Measurements from ENCODE around the gene USP34.

Gene USP34

DNA sequence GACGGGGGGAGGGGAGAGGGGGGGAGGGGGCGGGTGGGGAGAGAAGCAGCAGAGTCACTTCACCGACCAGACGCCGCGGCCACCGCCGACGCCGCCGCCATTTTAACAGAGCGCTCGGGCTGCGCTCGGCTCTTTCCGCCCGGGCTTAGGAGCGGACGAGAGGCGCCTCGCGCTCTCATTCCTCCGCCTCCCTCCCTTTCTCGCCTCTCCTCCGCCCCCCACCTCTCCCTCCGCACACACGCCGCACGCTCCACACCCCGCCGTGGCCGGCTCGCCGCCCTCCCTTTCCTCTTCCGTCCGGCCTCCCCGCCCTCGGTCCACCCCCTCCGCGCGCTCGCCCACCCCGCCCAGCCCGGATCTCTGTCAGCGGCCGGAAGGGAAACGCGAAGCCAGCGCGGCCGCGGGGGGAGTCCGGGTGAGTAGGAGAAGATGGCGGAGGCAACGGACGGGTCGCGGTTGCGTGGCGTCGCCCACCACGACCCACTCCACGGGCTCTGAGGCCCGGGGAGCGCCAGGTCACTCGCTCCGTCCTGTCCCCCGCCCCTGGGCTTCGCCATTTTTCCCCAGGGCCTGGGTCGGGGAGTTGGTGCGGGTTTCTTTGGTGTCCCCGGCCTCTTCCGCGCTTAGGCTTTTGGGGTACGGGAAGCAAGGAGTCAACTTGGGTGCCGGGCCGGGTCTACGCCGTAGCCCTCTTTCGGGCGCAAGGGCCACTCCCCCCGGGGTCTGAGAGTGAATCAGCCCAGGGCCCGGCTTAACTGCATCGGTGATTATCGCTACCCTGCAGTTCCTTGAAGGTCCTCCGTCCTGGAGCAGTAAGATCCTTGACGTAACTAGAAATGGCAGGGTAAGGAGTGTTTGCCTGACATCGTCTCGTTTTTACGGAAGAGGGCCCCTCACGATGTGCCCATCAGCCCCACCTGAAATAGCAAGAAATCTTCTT, at the start of gene USP34:
USP34 (minus strand) TSS at position 123 of the 940 bp plus-strand sequence. CDS start 395 bp downstream, outside the sequence.
- TF ChIP-seq CTCF (IDR thresholded peaks at IDR 0.05; ENCODE audit: low read length, missing control alignments) = no peak
- H3K4me3 ChIP-seq (replicated peaks; ENCODE audit: low read depth, low read length) = peak within 1 kb of the TSS; percentile 94

DNA sequence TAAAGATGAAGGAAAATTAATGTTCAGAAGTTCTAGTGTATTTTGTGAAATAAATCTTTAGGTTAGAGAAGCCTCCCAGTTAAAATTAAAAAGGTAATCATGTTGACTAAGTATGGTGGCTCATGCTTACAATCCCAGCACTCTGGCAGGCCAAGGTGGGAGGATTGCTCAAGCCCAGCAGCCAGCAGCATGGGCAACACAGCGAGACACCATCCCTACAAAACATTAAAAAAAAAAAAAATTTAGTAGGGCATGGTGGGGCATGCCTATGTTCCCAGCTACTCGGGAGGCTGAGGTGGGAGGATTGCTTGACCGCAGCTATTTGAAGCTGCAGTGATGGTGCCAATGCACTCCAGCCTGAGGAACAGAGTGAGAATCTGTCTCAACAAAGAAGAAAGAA, 49.4 kb upstream of the USP34 start:
- no peak for DNase-seq (ENCODE audit: low read depth)
- no peak overlapping the region for H3K4me3 ChIP-seq (replicated peaks; ENCODE audit: low read depth, low read length)
- no peak for TF ChIP-seq CTCF (IDR thresholded peaks at IDR 0.05; ENCODE audit: low read length, missing control alignments)

More for the DNA sequence above, at the start of gene USP34:
- DNase-seq (ENCODE audit: low read depth) = peak; percentile 97

DNA sequence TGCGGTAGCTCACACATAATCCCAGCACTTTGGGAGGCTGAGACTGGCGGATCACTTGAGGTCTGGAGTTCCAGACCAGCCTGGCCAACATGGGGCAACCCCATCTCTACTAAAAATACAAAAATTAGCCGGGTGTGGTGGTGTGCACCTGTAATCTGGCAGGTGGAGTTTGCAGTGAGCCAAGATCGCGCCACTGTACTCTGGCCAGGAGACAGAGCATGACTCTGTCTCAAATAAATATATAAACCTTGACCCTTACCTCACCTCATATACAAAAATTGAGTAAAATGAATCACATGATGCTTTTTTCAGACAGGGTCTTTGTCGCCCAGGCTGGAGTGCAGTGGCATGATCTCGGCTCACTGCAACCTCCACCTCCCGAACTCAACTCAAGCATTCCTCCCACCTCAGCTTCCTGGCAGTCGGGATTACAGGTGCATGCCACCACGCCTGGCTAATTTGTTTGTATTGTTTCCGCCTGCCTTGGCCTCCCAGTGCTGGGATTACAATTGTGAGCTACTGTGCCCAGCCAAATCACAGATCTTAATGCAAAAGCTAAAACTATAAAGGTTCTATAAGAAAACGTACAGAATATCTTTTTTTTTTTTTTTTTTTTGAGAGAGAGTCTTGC, 42.0 kb upstream of the USP34 start:
- no peak for TF ChIP-seq CTCF (IDR thresholded peaks at IDR 0.05; ENCODE audit: low read length, missing control alignments)
- DNase-seq (ENCODE audit: low read depth) = no peak
- H3K4me3 ChIP-seq (replicated peaks; ENCODE audit: low read depth, low read length) = no peak overlapping the region

- no peak for DNase-seq (ENCODE audit: low read depth)
- no peak overlapping the region for H3K4me3 ChIP-seq (replicated peaks; ENCODE audit: low read depth, low read length)
- no peak for TF ChIP-seq CTCF (IDR thresholded peaks at IDR 0.05; ENCODE audit: low read length, missing control alignments)
Observed at GRCh38 chr2:61510674-61511671, 40.1 kb upstream of the USP34 start.

- no peak for DNase-seq (ENCODE audit: low read depth)
- no peak for TF ChIP-seq CTCF (IDR thresholded peaks at IDR 0.05; ENCODE audit: low read length, missing control alignments)
- no peak overlapping the region for H3K4me3 ChIP-seq (replicated peaks; ENCODE audit: low read depth, low read length)
Observed at GRCh38 chr2:61504949-61505348, 34.1 kb upstream of the USP34 start.

GRCh38 chr2:61499060-61499459, 28.2 kb upstream of the USP34 start:
- TF ChIP-seq CTCF (IDR thresholded peaks at IDR 0.05; ENCODE audit: low read length, missing control alignments) = no peak
- no peak for DNase-seq (ENCODE audit: low read depth)
- H3K4me3 ChIP-seq (replicated peaks; ENCODE audit: low read depth, low read length) = no peak overlapping the region

Measured in fibroblast of pulmonary artery (primary cell).